ENCODE results near the gene PLCH1. TPM values are rescaled to one million over a fixed set of nuclear protein-coding genes. Genes with fewer than 3 reads are reported as not detected.
"Not testable (repeated sequence)": the region's sequence is repeated elsewhere in the genome, so short reads cannot be mapped to it uniquely, and the experiment has no call there.

PLCH1 gene
- total and polyA plus RNA-seq, 9 of the 15 experiments (the other 6 are each of a cell fraction or from before 2014, with no cell fraction given): 0.17 to 0.62 (median 0.40) TPM

DNA sequence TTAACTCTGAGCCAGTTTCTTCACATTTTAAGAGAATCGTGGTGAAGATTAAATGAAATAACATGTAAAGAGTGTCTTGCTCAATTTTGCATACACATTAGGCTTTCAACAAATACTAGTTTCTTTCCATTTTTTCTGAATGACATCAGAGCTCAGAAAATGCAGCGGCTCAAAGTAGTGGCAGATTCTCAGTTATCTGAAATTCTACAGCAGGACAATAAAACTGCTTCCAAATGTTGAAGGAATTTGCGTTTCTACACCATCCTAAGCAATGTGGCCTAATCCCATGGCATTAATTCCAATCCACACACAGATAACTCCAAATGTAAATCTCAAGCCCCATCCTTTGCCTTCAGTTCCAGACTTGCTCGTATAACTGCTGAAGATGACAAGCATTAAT is 115.8 kb downstream of the PLCH1 start:
- in situ Hi-C loops (cut with MboI): no loop called here
- 0% methylated on average over 4 of the region's 4 CpGs for WGBS (ENCODE audit: insufficient coverage, low coverage, missing lambda C conversion rate)

DNA sequence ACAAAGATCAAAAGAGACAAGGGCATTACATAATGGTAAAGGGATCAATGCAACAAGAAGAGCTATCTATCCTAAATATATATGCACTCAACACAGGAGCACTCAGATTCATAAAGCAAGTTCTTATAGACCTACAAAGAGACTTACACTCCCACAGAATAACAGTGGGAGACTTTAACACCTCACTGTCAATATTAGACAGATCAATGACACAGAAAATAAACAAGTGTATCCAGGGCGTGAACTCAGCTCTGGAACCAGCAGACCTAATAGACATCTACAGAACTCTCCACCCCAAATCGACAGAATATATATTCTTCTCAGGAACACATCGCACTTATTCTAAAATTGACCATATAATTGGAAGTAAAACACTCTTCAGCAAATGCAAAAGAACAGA is 122.2 kb downstream of the PLCH1 start:
- H3K4me2 ChIP-seq (ENCODE audit: insufficient read depth, low read length); H3K9me3 ChIP-seq (replicated peaks; ENCODE audit: control insufficient read depth, insufficient read depth, low read depth, low read length); H3K27me3 ChIP-seq (ENCODE audit: control insufficient read depth in 2 of 2, insufficient read depth in 2 of 2, low read length in 2 of 2); H3K4me1 ChIP-seq (replicated peaks in 1 of 2; ENCODE audit: control insufficient read depth in 2 of 2, insufficient read depth in 2 of 2, low read length in 2 of 2); H3K79me2 ChIP-seq (ENCODE audit: control insufficient read depth, insufficient read depth, low read length); POLR2A ChIA-PET; in situ Hi-C loops (cut with MboI); BruUV-seq (replicated peaks); DNase-seq (ENCODE audit: extremely low read depth in 1 of 4, low spot score in 3 of 4); FAIRE-seq; H3K9ac ChIP-seq (ENCODE audit: insufficient read depth in 1 of 2, low read depth in 2 of 2, low read length in 2 of 2); H2AFZ ChIP-seq (ENCODE audit: low read depth, low read length); intact Hi-C loops (cut with micrococcal nuclease); H3K9me1 ChIP-seq (ENCODE audit: control insufficient read depth, insufficient read depth, low read length); H3K4me3 ChIP-seq; CTCF ChIA-PET (ENCODE audit: low intra/inter-chr PET ratio); H3K36me3 ChIP-seq (ENCODE audit: control insufficient read depth, insufficient read depth, low read length); H3K27ac ChIP-seq (ENCODE audit: extremely low read depth, low read depth, low read length); H4K20me1 ChIP-seq (replicated peaks; ENCODE audit: control insufficient read depth, insufficient read depth, low read length); ATAC-seq: not testable (repeated sequence)
- WGBS (ENCODE audit: insufficient coverage, low coverage, missing lambda C conversion rate): 0% methylated on average over 3 of the region's 3 CpGs

More for the DNA sequence above, 115.8 kb downstream of the PLCH1 start:
- H3K4me3 ChIP-seq: no peak overlapping the region
- H3K9me3 ChIP-seq (replicated peaks; ENCODE audit: control insufficient read depth, insufficient read depth, low read depth, low read length): no peaks in the 10 kb centered on the region
- no peak overlapping the region for H3K27ac ChIP-seq (ENCODE audit: extremely low read depth, low read depth, low read length)
- no peak overlapping the region for H3K9ac ChIP-seq (ENCODE audit: insufficient read depth in 1 of 2, low read depth in 2 of 2, low read length in 2 of 2)
- no peaks in the 10 kb centered on the region for H3K9me1 ChIP-seq (ENCODE audit: control insufficient read depth, insufficient read depth, low read length)
- H3K36me3 ChIP-seq (ENCODE audit: control insufficient read depth, insufficient read depth, low read length): no peaks in the 10 kb centered on the region
- FAIRE-seq (no peak), ATAC-seq (no peak), DNase-seq (ENCODE audit: extremely low read depth in 1 of 4, low spot score in 3 of 4) (no peak)
- H2AFZ ChIP-seq (ENCODE audit: low read depth, low read length): no peak overlapping the region
- no peaks in the 10 kb centered on the region for H4K20me1 ChIP-seq (replicated peaks; ENCODE audit: control insufficient read depth, insufficient read depth, low read length)
- ChIA-PET CTCF (ENCODE audit: low intra/inter-chr PET ratio) (no interaction called here), POLR2A (no interaction called here)
- intact Hi-C loops (cut with micrococcal nuclease): no loop called here
- no peaks in the 10 kb centered on the region for H3K79me2 ChIP-seq (ENCODE audit: control insufficient read depth, insufficient read depth, low read length)
- TF ChIP-seq CCAR2 (IDR thresholded peaks at IDR 0.05; ENCODE audit: low read depth, low read length) (no peak), ELF2 (CRISPR knock-in tag; IDR thresholded peaks at IDR 0.05) (no peak), FOXA3 (CRISPR knock-in tag; conservative IDR thresholded peaks at IDR 0.05 in 1 of 2, IDR thresholded peaks at IDR 0.05 in 1 of 2) (no peak)
- no peaks in the 10 kb centered on the region for H3K4me1 ChIP-seq (replicated peaks in 1 of 2; ENCODE audit: control insufficient read depth in 2 of 2, insufficient read depth in 2 of 2, low read length in 2 of 2)
- no peak overlapping the region for H3K4me2 ChIP-seq (ENCODE audit: insufficient read depth, low read length)
- no TSS peak for BruUV-seq (replicated peaks)
- no peaks in the 10 kb centered on the region for H3K27me3 ChIP-seq (ENCODE audit: control insufficient read depth in 2 of 2, insufficient read depth in 2 of 2, low read length in 2 of 2)

DNA sequence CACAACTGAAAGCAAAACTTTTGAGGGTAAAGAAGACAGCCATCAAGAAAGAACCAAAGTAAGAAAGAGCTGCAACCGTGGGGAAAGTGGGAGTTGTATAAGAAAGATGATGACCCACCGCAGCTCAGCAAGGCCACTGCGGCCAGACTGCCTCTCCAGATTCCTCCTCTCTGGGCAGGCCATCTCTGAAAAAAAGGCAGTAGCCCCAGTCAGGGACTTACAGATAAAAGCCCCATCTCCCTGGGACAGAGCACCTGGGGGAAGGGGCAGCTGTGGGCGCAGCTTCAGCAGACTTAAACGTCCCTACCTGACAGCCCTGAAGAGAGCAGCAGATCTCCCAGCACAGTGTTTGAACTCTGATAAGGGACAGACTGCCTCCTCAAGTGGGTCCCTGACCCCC is 124.3 kb downstream of the PLCH1 start:
- intact Hi-C loops (cut with micrococcal nuclease); H3K27ac ChIP-seq (ENCODE audit: extremely low read depth, low read depth, low read length); H2AFZ ChIP-seq (ENCODE audit: low read depth, low read length); DNase-seq (ENCODE audit: extremely low read depth in 1 of 4, low spot score in 3 of 4); in situ Hi-C loops (cut with MboI); H3K4me3 ChIP-seq; H3K9ac ChIP-seq (ENCODE audit: insufficient read depth in 1 of 2, low read depth in 2 of 2, low read length in 2 of 2); FAIRE-seq; ATAC-seq; POLR2A ChIA-PET; CTCF ChIA-PET (ENCODE audit: low intra/inter-chr PET ratio); H4K20me1 ChIP-seq (replicated peaks; ENCODE audit: control insufficient read depth, insufficient read depth, low read length); H3K4me1 ChIP-seq (replicated peaks in 1 of 2; ENCODE audit: control insufficient read depth in 2 of 2, insufficient read depth in 2 of 2, low read length in 2 of 2); H3K79me2 ChIP-seq (ENCODE audit: control insufficient read depth, insufficient read depth, low read length); H3K27me3 ChIP-seq (ENCODE audit: control insufficient read depth in 2 of 2, insufficient read depth in 2 of 2, low read length in 2 of 2); H3K4me2 ChIP-seq (ENCODE audit: insufficient read depth, low read length); H3K9me3 ChIP-seq (replicated peaks; ENCODE audit: control insufficient read depth, insufficient read depth, low read depth, low read length); H3K36me3 ChIP-seq (ENCODE audit: control insufficient read depth, insufficient read depth, low read length); H3K9me1 ChIP-seq (ENCODE audit: control insufficient read depth, insufficient read depth, low read length); BruUV-seq (replicated peaks): not testable (repeated sequence)
- 2% methylated on average over 5 of the region's 5 CpGs for WGBS (ENCODE audit: insufficient coverage, low coverage, missing lambda C conversion rate)

All from K562 (cell line).